Measurements from ENCODE around the gene TECR. TPM values are rescaled to one million over a fixed set of nuclear protein-coding genes. Genes with fewer than 3 reads are reported as not detected.
"Not testable (repeated sequence)": the region's sequence is repeated elsewhere in the genome, so short reads cannot be mapped to it uniquely, and the experiment has no call there.

TECR gene
- total RNA-seq, 6 donors from 2014 or later: 54.0 to 124 (median 80.6) TPM

DNA sequence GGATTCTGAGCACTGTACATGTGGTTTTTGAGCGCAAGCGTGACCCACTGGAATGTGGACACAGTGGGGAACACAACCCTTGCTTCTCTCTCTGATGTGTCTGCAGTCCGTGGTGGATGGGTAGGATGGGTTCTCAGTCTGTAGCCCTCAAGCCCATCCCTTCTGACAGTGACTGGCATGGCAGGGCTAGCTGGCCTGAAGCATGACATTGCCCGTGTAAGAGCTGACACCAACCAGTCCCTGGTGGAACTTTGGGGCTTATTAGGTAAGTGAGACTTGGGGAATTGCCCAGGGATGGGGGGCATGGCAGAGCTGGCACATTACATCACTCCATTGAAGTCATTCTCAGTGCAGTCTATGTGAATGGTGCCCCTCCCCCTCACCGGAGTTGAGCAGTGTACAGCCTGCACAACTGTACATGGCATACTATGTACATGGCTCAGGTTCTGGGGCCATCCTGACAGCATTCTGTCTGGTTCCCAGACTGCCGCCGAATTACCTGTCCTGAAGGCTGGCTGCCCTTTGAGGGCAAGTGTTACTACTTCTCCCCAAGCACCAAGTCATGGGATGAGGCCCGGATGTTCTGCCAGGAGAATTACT is 70.3 kb downstream of the TECR start:
- H3K4me3 ChIP-seq: no peak overlapping the region
- H3K27ac ChIP-seq: no peak overlapping the region
- DNase-seq: no peak
- ATAC-seq (ENCODE audit: low FRiP score in 2 of 2): no peak
- TF ChIP-seq POLR2A (IDR thresholded peaks at IDR 0.05) (no peak), POLR2AphosphoS5 (IDR thresholded peaks at IDR 0.05) (no peak), EP300 (IDR thresholded peaks at IDR 0.05) (no peak)
- TF ChIP-seq, protein P1, sequence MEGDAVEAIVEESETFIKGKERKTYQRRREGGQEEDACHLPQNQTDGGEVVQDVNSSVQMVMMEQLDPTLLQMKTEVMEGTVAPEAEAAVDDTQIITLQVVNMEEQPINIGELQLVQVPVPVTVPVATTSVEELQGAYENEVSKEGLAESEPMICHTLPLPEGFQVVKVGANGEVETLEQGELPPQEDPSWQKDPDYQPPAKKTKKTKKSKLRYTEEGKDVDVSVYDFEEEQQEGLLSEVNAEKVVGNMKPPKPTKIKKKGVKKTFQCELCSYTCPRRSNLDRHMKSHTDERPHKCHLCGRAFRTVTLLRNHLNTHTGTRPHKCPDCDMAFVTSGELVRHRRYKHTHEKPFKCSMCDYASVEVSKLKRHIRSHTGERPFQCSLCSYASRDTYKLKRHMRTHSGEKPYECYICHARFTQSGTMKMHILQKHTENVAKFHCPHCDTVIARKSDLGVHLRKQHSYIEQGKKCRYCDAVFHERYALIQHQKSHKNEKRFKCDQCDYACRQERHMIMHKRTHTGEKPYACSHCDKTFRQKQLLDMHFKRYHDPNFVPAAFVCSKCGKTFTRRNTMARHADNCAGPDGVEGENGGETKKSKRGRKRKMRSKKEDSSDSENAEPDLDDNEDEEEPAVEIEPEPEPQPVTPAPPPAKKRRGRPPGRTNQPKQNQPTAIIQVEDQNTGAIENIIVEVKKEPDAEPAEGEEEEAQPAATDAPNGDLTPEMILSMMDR (IDR thresholded peaks at IDR 0.05): no peak
- H3K4me1 ChIP-seq: no peaks in the 10 kb centered on the region
- H3K27me3 ChIP-seq: no peaks in the 10 kb centered on the region
- 90 to 91% methylated on average over 4 to 8 of the region's 8 CpGs for WGBS, 2 donors
- no peaks in the 10 kb centered on the region for H3K9me3 ChIP-seq
- no peaks in the 10 kb centered on the region for H3K36me3 ChIP-seq

DNA sequence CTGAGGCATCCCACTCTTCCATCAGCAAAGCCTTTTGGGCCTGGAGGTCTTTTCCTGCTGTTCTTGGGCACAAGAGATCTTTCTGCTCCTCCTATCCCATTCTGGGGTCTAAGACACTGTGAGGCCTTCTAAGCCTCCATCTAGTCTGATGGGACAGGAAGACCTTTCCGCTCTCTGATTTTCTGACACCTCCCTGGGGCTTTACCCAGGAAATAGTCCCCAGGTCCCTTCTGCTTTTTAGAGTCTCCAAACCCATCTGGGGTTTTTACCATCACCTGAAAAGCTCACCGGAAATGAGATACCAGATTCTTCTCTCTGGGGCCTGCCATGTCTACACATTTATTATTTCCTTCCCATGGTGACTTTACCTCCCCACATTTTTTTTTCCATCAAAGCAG is 74.6 kb downstream of the TECR start:
- ATAC-seq (ENCODE audit: low FRiP score in 2 of 2) (no peak), DNase-seq (no peak)
- Histone ChIP-seq H3K36me3 (no peaks in the 10 kb centered on the region), H3K27me3 (no peaks in the 10 kb centered on the region), H3K4me1 (no peaks in the 10 kb centered on the region), H3K4me3 (no peak overlapping the region), H3K9me3 (no peaks in the 10 kb centered on the region), H3K27ac (no peak overlapping the region)
- TF ChIP-seq POLR2AphosphoS5 (IDR thresholded peaks at IDR 0.05) (no peak), EP300 (IDR thresholded peaks at IDR 0.05) (no peak), POLR2A (IDR thresholded peaks at IDR 0.05) (no peak)
- TF ChIP-seq, protein P1 (IDR thresholded peaks at IDR 0.05): no peak
- WGBS, 2 donors: 70 to 90% methylated on average over 2 of the region's 2 CpGs

DNA sequence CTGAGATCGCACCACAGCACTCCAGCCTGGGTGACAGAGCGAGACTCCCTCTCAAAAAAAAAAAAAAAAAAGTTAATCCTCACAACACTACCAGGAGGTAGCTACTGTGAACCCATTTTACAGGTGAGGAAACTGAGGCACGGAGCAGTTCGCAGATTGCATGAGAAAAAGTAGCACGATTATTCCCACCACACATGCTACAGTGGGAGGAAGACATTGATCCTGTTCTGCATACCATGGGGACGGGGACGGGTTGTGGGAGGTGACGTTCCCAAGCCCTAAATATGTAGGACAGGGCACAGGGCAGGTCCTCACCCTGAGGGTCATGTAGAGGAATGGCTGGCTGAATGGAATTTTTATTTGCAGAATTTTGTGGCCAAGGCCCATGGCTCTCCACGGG is 77.2 kb downstream of the TECR start:
- H3K4me1 ChIP-seq: no peaks in the 10 kb centered on the region
- TF ChIP-seq EP300 (IDR thresholded peaks at IDR 0.05): no peak
- TF ChIP-seq POLR2AphosphoS5 (IDR thresholded peaks at IDR 0.05): no peak
- TF ChIP-seq POLR2A (IDR thresholded peaks at IDR 0.05): no peak
- TF ChIP-seq, protein P1 (IDR thresholded peaks at IDR 0.05): no peak
- DNase-seq (no peak), ATAC-seq (ENCODE audit: low FRiP score in 2 of 2) (no peak)
- no peak overlapping the region for H3K4me3 ChIP-seq
- no peak overlapping the region for H3K27ac ChIP-seq
- 64 to 77% methylated on average over 9 of the region's 9 CpGs for WGBS, 2 donors
- no peaks in the 10 kb centered on the region for H3K9me3 ChIP-seq
- H3K36me3 ChIP-seq: no peaks in the 10 kb centered on the region
- no peaks in the 10 kb centered on the region for H3K27me3 ChIP-seq

DNA sequence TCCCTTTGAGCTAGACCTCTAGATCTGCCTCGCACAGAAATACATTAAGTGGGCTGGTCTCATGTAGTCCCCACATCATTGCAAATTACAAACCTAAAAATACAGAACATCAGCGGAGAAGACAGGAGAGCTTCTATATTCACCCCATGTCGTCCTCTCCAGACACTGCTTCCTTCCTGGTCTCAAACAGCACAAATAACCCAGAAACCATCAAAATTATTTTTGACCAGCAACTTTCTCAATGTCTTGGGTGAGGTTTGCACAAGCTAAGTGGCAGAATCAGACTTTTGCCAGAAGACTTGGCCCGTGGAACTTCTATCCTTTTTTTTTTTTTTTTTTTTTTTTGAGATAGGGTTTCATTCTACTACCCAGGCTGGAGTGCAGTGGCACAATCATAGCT is 81.7 kb downstream of the TECR start:
- no peak for DNase-seq
- peaks cover 0 to 4% (median 0%) of the 10 kb centered on the region in 4 donors for H3K4me1 ChIP-seq
- ATAC-seq (ENCODE audit: low FRiP score in 2 of 2): no peak
- WGBS, 2 donors: 51 to 59% methylated on average over 4 of the region's 4 CpGs
- H3K27me3 ChIP-seq: no peaks in the 10 kb centered on the region
- TF ChIP-seq, protein P1 (IDR thresholded peaks at IDR 0.05): no peak
- no peak for TF ChIP-seq EP300 (IDR thresholded peaks at IDR 0.05)
- no peak for TF ChIP-seq POLR2A (IDR thresholded peaks at IDR 0.05)
- no peak for TF ChIP-seq POLR2AphosphoS5 (IDR thresholded peaks at IDR 0.05)
- no peaks in the 10 kb centered on the region for H3K9me3 ChIP-seq
- H3K36me3 ChIP-seq: no peaks in the 10 kb centered on the region
- no peak overlapping the region for H3K27ac ChIP-seq
- no peak overlapping the region for H3K4me3 ChIP-seq

DNA sequence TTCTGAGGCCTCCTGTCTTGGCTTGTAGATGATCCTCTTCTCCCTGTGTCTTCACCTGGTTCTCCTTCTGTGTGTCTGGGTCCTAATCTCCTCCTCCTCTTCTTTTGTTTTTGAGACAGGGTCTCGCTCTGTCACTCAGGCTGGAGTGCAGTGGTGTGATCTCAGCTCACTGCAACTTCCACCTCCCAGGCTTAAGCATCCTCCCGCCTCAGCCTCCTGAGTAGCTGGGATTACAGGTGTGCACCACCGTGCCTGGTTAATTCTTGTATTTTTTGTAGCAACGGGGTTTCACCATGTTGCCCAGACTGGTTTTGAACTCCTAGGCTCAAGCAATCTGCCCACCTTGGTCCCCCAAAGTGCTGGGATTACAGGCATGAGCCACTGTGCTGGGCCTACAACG is 82.8 kb downstream of the TECR start:
- not testable (repeated sequence) for DNase-seq; ATAC-seq (ENCODE audit: low FRiP score in 2 of 2); H3K27ac ChIP-seq; H3K9me3 ChIP-seq; H3K4me1 ChIP-seq; H3K4me3 ChIP-seq; H3K36me3 ChIP-seq; H3K27me3 ChIP-seq
- WGBS, 2 donors: 81 to 84% methylated on average over 5 of the region's 5 CpGs
